AG08395 (cell line): ENCODE measurements around the gene KCP.

Experiments used
- DNase-seq: peaks from one replicate; pipeline ENCODE4 v3.0.0; 2012; ENCODE audit warnings: mixed read lengths, low spot score

KCP gene

DNA sequence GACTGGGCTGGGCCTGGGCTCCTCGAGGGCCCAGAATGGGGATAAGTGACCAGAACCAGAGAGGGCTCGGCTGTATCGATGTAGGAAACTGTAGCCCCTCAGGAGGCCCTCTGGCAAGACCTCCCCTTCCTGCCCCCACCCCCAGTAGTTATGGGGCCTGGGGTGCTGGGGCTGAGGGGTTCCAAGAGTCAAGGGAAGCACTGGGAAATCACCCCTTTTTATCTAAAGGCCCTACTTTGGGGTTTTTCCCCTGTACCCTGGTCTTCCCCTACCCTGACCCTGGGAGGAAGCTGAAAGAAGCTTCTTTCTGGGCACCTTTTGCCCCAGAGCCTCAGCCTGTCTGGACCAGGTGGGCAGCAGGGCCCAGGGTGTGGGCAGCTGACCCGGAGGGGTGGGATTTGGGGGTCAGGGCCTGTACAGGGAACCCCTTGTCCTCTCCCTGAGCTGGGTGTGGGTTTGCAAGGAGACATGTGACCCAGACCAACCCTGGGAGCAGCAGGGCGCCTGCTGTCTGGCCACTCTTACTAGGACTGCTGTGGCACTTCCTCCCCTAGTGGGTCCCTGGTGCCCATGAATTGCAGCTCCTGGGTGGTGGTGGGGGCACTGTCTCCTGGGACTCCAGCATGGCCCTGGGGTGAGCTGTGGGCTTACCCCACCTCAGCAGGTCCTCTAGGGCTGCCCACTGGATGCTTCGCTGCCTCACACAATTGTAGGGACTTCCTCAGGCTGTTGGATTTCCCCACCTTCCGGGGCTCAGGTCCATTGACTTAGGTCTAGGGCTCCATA lies 28.8 kb upstream of the KCP start:
- DNase-seq = no peak

DNA sequence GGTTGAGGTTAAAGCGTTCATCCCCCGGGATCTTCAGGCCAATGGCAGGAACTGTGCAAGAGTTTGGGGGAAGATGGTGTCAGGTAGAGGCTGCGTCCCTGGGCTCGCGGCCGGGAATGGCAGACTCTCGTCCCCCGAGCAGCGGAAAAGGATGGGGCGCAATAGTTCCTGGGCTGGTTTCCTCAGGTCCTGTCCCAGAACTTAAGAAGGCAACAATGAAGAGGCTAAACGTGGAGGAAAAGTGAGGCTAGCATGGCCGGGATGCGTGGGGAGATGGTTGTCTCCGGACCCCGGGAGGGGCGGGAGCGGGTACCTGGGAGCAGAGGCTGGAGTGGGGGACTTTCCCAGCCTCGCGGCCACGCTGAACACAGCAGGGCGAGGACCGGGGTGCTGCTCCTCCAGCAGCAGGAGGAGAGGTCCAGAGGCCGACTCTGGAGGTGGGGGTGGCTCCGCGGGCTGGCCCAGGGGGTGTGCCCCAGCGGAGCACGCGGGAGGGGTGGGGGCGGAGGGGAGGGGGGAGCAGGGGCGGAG lies 28.1 kb upstream of the KCP start:
- DNase-seq = no peak

GRCh38 chr7:128937647-128938543 lies 27.4 kb upstream of the KCP start, which contains the start of gene IRF5:
Gene IRF5 (plus strand): TSS chr7:128937927. CDS start chr7:128942082, 4,155 bp downstream.
- DNase-seq = no peak

GRCh38 chr7:128937271-128937646 lies 26.8 kb upstream of the KCP start:
- DNase-seq = no peak

- no peak for DNase-seq
Observed at GRCh38 chr7:128936798-128937197, 26.3 kb upstream of the KCP start.

GRCh38 chr7:128935342-128935730 lies 24.8 kb upstream of the KCP start:
- no peak for DNase-seq

- DNase-seq = no peak
Observed at GRCh38 chr7:128934361-128935341, 24.1 kb upstream of the KCP start.

- DNase-seq = no peak
Observed at GRCh38 chr7:128933180-128933891, 22.8 kb upstream of the KCP start.

DNA sequence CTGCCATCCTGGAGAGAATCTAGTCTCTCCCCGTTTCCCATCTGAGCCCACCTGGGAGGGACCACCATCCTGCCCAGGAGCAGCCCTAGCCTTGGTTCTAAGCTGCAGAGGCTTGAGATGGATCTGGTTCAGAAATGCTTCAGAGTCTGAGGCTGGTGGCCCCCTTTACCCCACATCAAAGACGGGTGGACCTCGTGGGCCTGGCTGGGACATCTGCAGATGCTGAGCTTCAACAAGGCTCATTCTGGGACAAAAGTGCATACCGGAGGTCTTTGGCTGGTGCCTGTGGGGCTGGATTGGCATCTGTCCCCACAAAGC lies 22.3 kb upstream of the KCP start:
- DNase-seq = no peak

DNA sequence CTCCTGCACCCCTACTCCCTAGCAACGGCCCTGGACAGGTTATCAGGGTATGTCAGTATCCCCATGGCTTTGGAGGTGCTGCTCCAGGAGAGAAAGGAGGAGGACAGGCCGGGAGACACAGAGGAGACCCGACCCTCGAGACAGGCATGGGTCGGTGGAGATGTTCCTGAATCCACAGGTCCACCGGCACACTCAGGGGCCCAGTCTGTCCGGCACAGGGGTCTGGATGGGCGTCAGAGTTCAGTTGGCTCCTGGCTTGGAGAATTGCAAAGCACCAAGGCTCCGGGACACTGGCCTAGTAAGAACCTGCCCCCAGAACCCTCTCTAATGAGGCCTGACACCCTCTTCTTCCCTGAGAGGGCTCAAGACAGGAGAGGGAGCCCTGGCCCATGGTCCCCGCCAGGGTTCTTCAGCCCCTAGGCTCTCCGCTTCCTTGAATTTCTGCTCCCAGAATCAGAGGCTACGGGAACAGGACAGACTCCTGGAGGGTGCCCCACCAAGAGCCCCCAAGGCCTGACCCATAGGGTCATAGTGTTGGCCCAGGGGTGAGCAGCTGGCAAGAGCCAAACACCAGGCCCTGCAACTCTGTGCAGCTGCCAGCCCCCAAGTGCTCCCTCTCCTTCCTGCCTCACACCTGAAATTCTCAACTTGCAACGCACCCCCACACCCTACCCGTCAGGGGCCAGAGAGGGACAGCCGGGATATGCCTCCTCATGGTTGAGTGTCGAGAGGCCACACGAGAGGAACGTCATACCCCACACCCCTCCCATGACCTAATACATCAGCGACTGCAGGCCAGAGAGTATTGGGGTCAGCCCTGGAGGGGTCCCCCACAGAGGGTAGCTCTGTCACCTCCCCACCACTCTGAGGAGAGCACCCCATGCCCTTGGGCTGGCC lies 21.7 kb upstream of the KCP start:
- DNase-seq = no peak

DNA sequence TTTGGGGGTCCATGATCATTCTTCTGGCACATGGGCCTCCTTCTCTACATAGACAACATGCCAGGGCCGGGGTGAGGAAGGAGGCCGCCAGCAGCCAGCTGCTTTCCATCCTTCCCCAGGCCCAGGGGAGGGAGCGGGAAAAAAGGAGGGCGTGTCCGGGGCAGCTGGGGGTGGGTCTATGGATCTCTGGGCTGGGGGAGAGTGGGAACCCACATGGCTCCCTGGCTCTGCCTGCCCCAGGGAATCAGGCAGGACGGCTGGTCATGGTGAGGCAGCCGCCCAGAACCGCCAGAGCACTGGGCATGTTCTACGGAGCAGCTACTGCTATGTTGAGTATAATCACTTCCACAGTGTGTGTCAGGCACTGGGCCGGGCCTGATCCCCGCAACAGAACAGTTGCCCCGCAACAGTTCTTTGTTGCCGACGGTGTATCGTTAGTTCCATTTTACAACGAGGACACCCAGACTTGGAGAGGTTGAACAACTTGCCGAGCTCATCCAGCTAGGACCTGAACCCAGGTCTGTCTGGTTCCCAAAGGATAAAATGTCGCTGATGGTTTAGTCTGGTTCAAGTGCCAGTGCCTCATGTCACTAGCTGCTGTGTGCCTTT lies 20.8 kb upstream of the KCP start:
- no peak for DNase-seq

DNA sequence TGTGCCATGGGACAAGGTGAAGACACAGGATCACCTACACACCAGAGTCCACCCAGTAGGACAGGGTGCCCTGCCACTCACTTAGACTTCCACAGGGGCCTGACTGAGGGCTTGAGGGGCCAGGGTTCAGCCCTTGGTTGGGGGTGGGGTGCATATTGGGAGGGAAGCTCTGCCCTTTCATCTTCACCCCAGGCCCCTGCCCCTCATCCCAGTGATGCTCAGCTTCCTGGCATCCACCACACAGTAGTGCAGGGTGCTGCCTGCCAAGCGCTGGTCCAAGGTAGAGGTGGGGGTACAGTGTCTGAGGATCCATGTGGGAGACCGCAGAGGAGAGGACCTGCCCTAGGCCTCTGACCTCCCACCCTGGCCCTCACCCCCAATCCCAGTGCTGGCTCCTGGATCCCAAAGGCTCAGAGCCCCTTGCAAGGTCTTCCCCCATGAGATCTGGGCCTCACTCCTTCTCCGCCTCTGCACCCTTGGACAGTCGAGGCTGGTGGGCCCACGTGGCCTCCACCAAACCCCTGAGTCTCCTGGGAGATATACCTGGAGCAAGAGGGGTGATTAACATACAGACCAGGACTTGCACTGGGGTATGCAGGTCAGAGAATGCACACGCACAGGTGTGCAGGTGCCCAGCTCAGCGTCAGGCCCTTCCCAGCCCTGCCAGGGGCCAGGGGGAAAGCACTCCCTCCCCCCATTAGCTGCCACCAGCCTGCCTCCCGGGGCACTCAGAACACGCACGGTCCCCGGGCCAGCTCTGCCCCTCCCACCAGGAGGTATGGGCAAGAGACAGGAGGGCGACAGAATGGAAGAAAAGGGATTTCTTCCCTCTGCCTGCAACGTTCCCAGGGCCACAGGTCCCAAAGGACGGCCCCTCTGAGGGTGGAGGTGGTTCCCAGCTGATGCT lies 18.6 kb upstream of the KCP start:
- no peak for DNase-seq

GRCh38 chr7:128928159-128928813 lies 17.8 kb upstream of the KCP start:
- DNase-seq = no peak

GRCh38 chr7:128924707-128925588 lies 14.4 kb upstream of the KCP start:
- DNase-seq = no peak

- no peak for DNase-seq
Observed at GRCh38 chr7:128923411-128923800, 12.9 kb upstream of the KCP start.

GRCh38 chr7:128922496-128923410 lies 12.2 kb upstream of the KCP start:
- no peak for DNase-seq
